Right lobe of liver (tissue), 4 donors: ENCODE data around the gene CPE.

Experiments used
- POLR2A ChIP-seq: fragments of 450-650 bp; IDR thresholded peaks from one replicate; pipeline ENCODE4 v1.6.1; 2017; ENCODE audit warnings: antibody characterized with exemption, mild to moderate bottlenecking
- TF ChIP-seq, protein P1 (sequence below), 4 donors: fragments of 200-600 bp in 3 of 4; fragments of 450-650 bp in 1 of 4; IDR thresholded peaks; one replicate each; pipeline versions ENCODE4 v1.5.1 to v1.8.0; 2016 to 2022; ENCODE audit warnings: antibody characterized with exemption in 4 of 4, mild to moderate bottlenecking in 2 of 4
- donor health status: DM: no; HTN: no; CAD: no.
- donor health status: DM: no; HTN: no; CAD: no.
- donor health status: DM: no; HTN: yes; CAD: no.

DNA sequence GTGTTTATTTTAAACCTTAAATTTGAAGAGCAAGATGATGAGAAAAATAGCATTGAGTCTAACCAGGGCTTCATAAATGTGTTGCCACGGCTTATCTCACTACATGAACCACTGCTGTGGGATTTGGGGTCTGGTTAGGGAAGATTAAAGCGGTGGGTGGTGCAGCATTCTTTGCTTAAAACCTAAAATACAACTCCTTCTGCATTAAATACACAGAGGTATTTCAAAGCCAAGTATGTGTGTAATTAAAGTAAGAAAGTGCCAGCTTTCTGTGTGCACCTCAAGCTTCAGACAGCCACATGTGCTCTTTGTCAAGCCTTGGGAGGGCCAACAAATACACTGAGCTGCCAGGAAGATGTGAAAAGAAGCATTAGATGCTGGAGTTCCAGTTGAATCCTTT is 128.0 kb downstream of the CPE start:
- TF ChIP-seq, protein P1, sequence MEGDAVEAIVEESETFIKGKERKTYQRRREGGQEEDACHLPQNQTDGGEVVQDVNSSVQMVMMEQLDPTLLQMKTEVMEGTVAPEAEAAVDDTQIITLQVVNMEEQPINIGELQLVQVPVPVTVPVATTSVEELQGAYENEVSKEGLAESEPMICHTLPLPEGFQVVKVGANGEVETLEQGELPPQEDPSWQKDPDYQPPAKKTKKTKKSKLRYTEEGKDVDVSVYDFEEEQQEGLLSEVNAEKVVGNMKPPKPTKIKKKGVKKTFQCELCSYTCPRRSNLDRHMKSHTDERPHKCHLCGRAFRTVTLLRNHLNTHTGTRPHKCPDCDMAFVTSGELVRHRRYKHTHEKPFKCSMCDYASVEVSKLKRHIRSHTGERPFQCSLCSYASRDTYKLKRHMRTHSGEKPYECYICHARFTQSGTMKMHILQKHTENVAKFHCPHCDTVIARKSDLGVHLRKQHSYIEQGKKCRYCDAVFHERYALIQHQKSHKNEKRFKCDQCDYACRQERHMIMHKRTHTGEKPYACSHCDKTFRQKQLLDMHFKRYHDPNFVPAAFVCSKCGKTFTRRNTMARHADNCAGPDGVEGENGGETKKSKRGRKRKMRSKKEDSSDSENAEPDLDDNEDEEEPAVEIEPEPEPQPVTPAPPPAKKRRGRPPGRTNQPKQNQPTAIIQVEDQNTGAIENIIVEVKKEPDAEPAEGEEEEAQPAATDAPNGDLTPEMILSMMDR (IDR thresholded peaks at IDR 0.05) = no peak
- no peak for TF ChIP-seq POLR2A
